Measurements from ENCODE around the gene CDK18. TPM values are rescaled to one million over a fixed set of nuclear protein-coding genes. Genes with fewer than 3 reads are reported as not detected.

CDK18 gene
- polyA plus RNA-seq, 1 donor (not counting 4 experiments of a cell fraction or from before 2014, with no cell fraction given), result 10.9 TPM

GRCh38 chr1:205474571-205474970 lies 29.9 kb upstream of the CDK18 start:
- peaks cover 14% of the 10 kb centered on the region for H3K27me3 ChIP-seq (ENCODE audit: control insufficient read depth, extremely low read depth, insufficient read depth, low read length)
- no peak overlapping the region for H3K4me2 ChIP-seq (ENCODE audit: control insufficient read depth, extremely low read depth, insufficient read depth, low read depth, low read length)
- H2AFZ ChIP-seq (ENCODE audit: control insufficient read depth, low read length), result no peak overlapping the region

GRCh38 chr1:205475855-205476254 lies 28.6 kb upstream of the CDK18 start:
- Histone ChIP-seq H4K20me1 (ENCODE audit: control insufficient read depth, extremely low read depth, insufficient read depth, low read length) (no peaks in the 10 kb centered on the region), H3K4me2 (ENCODE audit: control insufficient read depth, extremely low read depth, insufficient read depth, low read depth, low read length) (no peak overlapping the region), H3K36me3 (ENCODE audit: control insufficient read depth in 2 of 2, extremely low read depth in 1 of 2, insufficient read depth in 2 of 2, low read length in 2 of 2) (no peaks in the 10 kb centered on the region), H3K4me1 (ENCODE audit: control insufficient read depth, extremely low read depth, insufficient read depth, low read length) (peaks cover 15% of the 10 kb centered on the region), H3K9me1 (ENCODE audit: control insufficient read depth, extremely low read depth, insufficient read depth, low read length) (no peaks in the 10 kb centered on the region), H2AFZ (ENCODE audit: control insufficient read depth, low read length) (no peak overlapping the region), H3K9me3 (ENCODE audit: control insufficient read depth, low read depth, low read length) (peaks cover 4% of the 10 kb centered on the region), H3K79me2 (ENCODE audit: control insufficient read depth, insufficient read depth, low read length) (no peaks in the 10 kb centered on the region), H3K27ac (ENCODE audit: control insufficient read depth, insufficient read depth, low read length) (no peak overlapping the region), H3K9ac (ENCODE audit: control insufficient read depth, extremely low read depth, insufficient read depth, low read length) (no peak overlapping the region), H3K27me3 (ENCODE audit: control insufficient read depth, extremely low read depth, insufficient read depth, low read length) (peaks cover 14% of the 10 kb centered on the region), H3K4me3 (ENCODE audit: control insufficient read depth in 2 of 3, extremely low read depth in 1 of 3, insufficient read depth in 2 of 3, low read depth in 1 of 3, low read length in 3 of 3) (no peak overlapping the region)
- DNase-seq (ENCODE audit: low read depth, low spot score) (no peak), FAIRE-seq (no peak)
- dilution Hi-C loops (cut with MboI; ENCODE audit: extremely low pct_ligation_motif_present, low sequenced_read_pairs), result no loop called here
- TF ChIP-seq, protein P1, sequence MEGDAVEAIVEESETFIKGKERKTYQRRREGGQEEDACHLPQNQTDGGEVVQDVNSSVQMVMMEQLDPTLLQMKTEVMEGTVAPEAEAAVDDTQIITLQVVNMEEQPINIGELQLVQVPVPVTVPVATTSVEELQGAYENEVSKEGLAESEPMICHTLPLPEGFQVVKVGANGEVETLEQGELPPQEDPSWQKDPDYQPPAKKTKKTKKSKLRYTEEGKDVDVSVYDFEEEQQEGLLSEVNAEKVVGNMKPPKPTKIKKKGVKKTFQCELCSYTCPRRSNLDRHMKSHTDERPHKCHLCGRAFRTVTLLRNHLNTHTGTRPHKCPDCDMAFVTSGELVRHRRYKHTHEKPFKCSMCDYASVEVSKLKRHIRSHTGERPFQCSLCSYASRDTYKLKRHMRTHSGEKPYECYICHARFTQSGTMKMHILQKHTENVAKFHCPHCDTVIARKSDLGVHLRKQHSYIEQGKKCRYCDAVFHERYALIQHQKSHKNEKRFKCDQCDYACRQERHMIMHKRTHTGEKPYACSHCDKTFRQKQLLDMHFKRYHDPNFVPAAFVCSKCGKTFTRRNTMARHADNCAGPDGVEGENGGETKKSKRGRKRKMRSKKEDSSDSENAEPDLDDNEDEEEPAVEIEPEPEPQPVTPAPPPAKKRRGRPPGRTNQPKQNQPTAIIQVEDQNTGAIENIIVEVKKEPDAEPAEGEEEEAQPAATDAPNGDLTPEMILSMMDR (optimal IDR thresholded peaks at IDR 0.05 in 1 of 3, IDR thresholded peaks at IDR 0.05 in 1 of 3, conservative IDR thresholded peaks at IDR 0.05 in 1 of 3; ENCODE audit: extremely low read depth in 1 of 3, insufficient read depth in 2 of 3, low read length in 3 of 3), result no peak
- no peak for TF ChIP-seq EZH2 (IDR thresholded peaks at IDR 0.05; ENCODE audit: low read length)

More at GRCh38 chr1:205474571-205474970, 29.9 kb upstream of the CDK18 start:
- FAIRE-seq, result no peak
- TF ChIP-seq, protein P1 (optimal IDR thresholded peaks at IDR 0.05 in 1 of 3, IDR thresholded peaks at IDR 0.05 in 1 of 3, conservative IDR thresholded peaks at IDR 0.05 in 1 of 3; ENCODE audit: extremely low read depth in 1 of 3, insufficient read depth in 2 of 3, low read length in 3 of 3), result no peak
- TF ChIP-seq EZH2 (IDR thresholded peaks at IDR 0.05; ENCODE audit: low read length), result no peak
- Histone ChIP-seq H3K9ac (ENCODE audit: control insufficient read depth, extremely low read depth, insufficient read depth, low read length) (no peak overlapping the region), H3K9me1 (ENCODE audit: control insufficient read depth, extremely low read depth, insufficient read depth, low read length) (no peaks in the 10 kb centered on the region), H3K4me1 (ENCODE audit: control insufficient read depth, extremely low read depth, insufficient read depth, low read length) (peaks cover 15% of the 10 kb centered on the region), H4K20me1 (ENCODE audit: control insufficient read depth, extremely low read depth, insufficient read depth, low read length) (no peaks in the 10 kb centered on the region), H3K36me3 (ENCODE audit: control insufficient read depth in 2 of 2, extremely low read depth in 1 of 2, insufficient read depth in 2 of 2, low read length in 2 of 2) (no peaks in the 10 kb centered on the region), H3K27ac (ENCODE audit: control insufficient read depth, insufficient read depth, low read length) (no peak overlapping the region), H3K4me3 (ENCODE audit: control insufficient read depth in 2 of 3, extremely low read depth in 1 of 3, insufficient read depth in 2 of 3, low read depth in 1 of 3, low read length in 3 of 3) (no peak overlapping the region), H3K79me2 (ENCODE audit: control insufficient read depth, insufficient read depth, low read length) (no peaks in the 10 kb centered on the region), H3K9me3 (ENCODE audit: control insufficient read depth, low read depth, low read length) (peaks cover 4% of the 10 kb centered on the region)
- DNase-seq (ENCODE audit: low read depth, low spot score), result no peak
- dilution Hi-C loops (cut with MboI; ENCODE audit: extremely low pct_ligation_motif_present, low sequenced_read_pairs), result no loop called here

Measured in keratinocyte (primary cell).